Measurements from ENCODE around the gene FGGY. TPM values are rescaled to one million over a fixed set of nuclear protein-coding genes. Genes with fewer than 3 reads are reported as not detected.

FGGY gene
- total and polyA plus RNA-seq, 2 donors (not counting 3 experiments of a cell fraction or from before 2014, with no cell fraction given) = 5.6 to 6.4 TPM

- Histone ChIP-seq H3K4me1 (ENCODE audit: control insufficient read depth, extremely low read depth, insufficient read depth, low read length) (no peaks in the 10 kb centered on the region), H3K4me2 (ENCODE audit: insufficient read depth, low read length) (no peak overlapping the region), H3K27me3 (ENCODE audit: control insufficient read depth in 2 of 2, insufficient read depth in 2 of 2, low read length in 2 of 2) (no peaks in the 10 kb centered on the region), H2AFZ (ENCODE audit: low read depth, low read length) (no peak overlapping the region), H3K9ac (replicated peaks; ENCODE audit: extremely low read depth, insufficient read depth, low read length) (no peak overlapping the region), H4K20me1 (replicated peaks; ENCODE audit: control insufficient read depth, extremely low read depth, insufficient read depth, low read length) (no peaks in the 10 kb centered on the region), H3K4me3 (replicated peaks in 1 of 3; ENCODE audit: insufficient read depth in 1 of 3, low read depth in 1 of 3, low read length in 3 of 3) (no peak overlapping the region), H3K9me1 (replicated peaks; ENCODE audit: control insufficient read depth, extremely low read depth, insufficient read depth, low read length) (no peaks in the 10 kb centered on the region), H3K36me3 (ENCODE audit: control insufficient read depth in 2 of 2, extremely low read depth in 1 of 2, insufficient read depth in 2 of 2, low read length in 2 of 2) (no peaks in the 10 kb centered on the region), H3K9me3 (replicated peaks; ENCODE audit: control insufficient read depth, insufficient read depth, low read length) (no peaks in the 10 kb centered on the region), H3K79me2 (ENCODE audit: control insufficient read depth, insufficient read depth, low read length) (no peaks in the 10 kb centered on the region), H3K27ac (ENCODE audit: insufficient read depth, low read depth, low read length) (no peak overlapping the region)
- DNase-seq (ENCODE audit: low read depth, low spot score) (no peak), FAIRE-seq (no peak)
- intact Hi-C loops (cut with micrococcal nuclease) (no loop called here), dilution Hi-C loops (cut with MboI; ENCODE audit: extremely low pct_ligation_motif_present, low sequenced_read_pairs) (no loop called here)
- POLR2A ChIA-PET = no interaction called here
- CTCF ChIA-PET = no interaction called here
- no TSS peak for BruUV-seq (replicated peaks)
- TF ChIP-seq POLR2A (IDR thresholded peaks at IDR 0.05; ENCODE audit: low read depth, low read length) = no peak
- TF ChIP-seq CTCF (IDR thresholded peaks at IDR 0.05; ENCODE audit: extremely low read depth in 1 of 2, insufficient read depth in 1 of 2, low read depth in 1 of 2, low read length in 2 of 2) = no peak
- TF ChIP-seq GATA2 (IDR thresholded peaks at IDR 0.05; ENCODE audit: insufficient read depth, insufficient read length, low read depth, low read length) = no peak
- TF ChIP-seq MAX (IDR thresholded peaks at IDR 0.05; ENCODE audit: insufficient read depth, insufficient read length) = no peak
- no peak for TF ChIP-seq JUN (IDR thresholded peaks at IDR 0.05; ENCODE audit: borderline replicate concordance, insufficient read depth, insufficient read length, low read depth)
- no peak for TF ChIP-seq EZH2 (IDR thresholded peaks at IDR 0.05; ENCODE audit: borderline replicate concordance, low read depth, low read length, severe bottlenecking)
- no peak for TF ChIP-seq FOS (IDR thresholded peaks at IDR 0.05; ENCODE audit: borderline replicate concordance, insufficient read depth, low read length)
- TF ChIP-seq MYC (IDR thresholded peaks at IDR 0.05; ENCODE audit: low read depth, low read length) = no peak
- no peak for TF ChIP-seq POLR2AphosphoS5 (IDR thresholded peaks at IDR 0.05; ENCODE audit: insufficient read depth, low read depth, low read length)
Measured at GRCh38 chr1:59641836-59642235, 344.9 kb downstream of the FGGY start.

Measured in endothelial cell of umbilical vein (primary cell).